Thoracic aorta (tissue), 2 donors: ENCODE results near the gene ARL15. TPM values are rescaled to one million over a fixed set of nuclear protein-coding genes. Genes with fewer than 3 reads are reported as not detected.

Experiments
- ATAC-seq: fragments of 150-250 bp; one replicate; pipeline ENCODE4 v1.8.0; 2017; ENCODE audit warnings: low read depth; ENCODE audit not compliant: insufficient number of reproducible peaks, low FRiP score
- DNase-seq: peaks from one replicate; pipeline ENCODE4 v3.0.0-alpha.2; 2020; ENCODE audit warnings: low spot score
- H3K27ac ChIP-seq, 2 donors: fragments of 200-600 bp; sonication (generic); 1 replicate in 1 of 2; 2 replicates in 1 of 2; pipeline ENCODE4 v1.5.1; 2016; ENCODE audit warnings: mild to moderate bottlenecking in 2 of 2, moderate library complexity in 2 of 2
- H3K27me3 ChIP-seq: fragments of 200-600 bp; sonication (generic); replicated peaks from 2 replicates; pipeline ENCODE4 v1.6.0; 2016; ENCODE audit warnings: mild to moderate bottlenecking; ENCODE audit not compliant: insufficient read depth
- H3K36me3 ChIP-seq: fragments of 200-600 bp; sonication (generic); one replicate; pipeline ENCODE4 v1.5.1; 2016
- H3K4me1 ChIP-seq, 2 donors: fragments of 200-600 bp; sonication (generic); 1 replicate in 1 of 2; 2 replicates in 1 of 2; pipeline versions ENCODE4 v1.5.1 to v1.6.0; 2016; ENCODE audit warnings: low read depth in 2 of 2, mild to moderate bottlenecking in 1 of 2; ENCODE audit not compliant: control insufficient read depth in 1 of 2
- H3K4me3 ChIP-seq: fragments of 200-600 bp; sonication (generic); 2 replicates; pipeline ENCODE4 v1.5.1; 2016; ENCODE audit warnings: mild to moderate bottlenecking
- H3K9me3 ChIP-seq: fragments of 200-600 bp; sonication (generic); 2 replicates; pipeline ENCODE4 v1.5.1; 2016
- CTCF ChIP-seq: fragments of 200-600 bp; sonication (generic); IDR thresholded peaks from one replicate; pipeline ENCODE4 v1.5.1; 2019; ENCODE audit warnings: antibody characterized with exemption
- total RNA-seq, 2 donors: library from RNA; depleted of rRNA; stranded (reverse); fragments of >200 nt; gene quantifications; one replicate each; pipeline versions ENCODE4 v1.1.0 to v1.2.3, GENCODE V29; 2016

Gene ARL15
- total RNA-seq, 2 donors from 2014 or later = 23.6 to 36.8 TPM

- H3K27me3 ChIP-seq = no peaks in the 10 kb centered on the region
- H3K4me1 ChIP-seq = no peaks in the 10 kb centered on the region
- no peak overlapping the region for H3K27ac ChIP-seq
- DNase-seq (no peak), ATAC-seq (no peak)
- H3K9me3 ChIP-seq = no peaks in the 10 kb centered on the region
- no peak for TF ChIP-seq CTCF
- no peaks in the 10 kb centered on the region for H3K36me3 ChIP-seq
- H3K4me3 ChIP-seq = no peak overlapping the region
These were observed 392.5 kb downstream of the ARL15 start for GRCh38 chr5:53917826-53918225.

DNA sequence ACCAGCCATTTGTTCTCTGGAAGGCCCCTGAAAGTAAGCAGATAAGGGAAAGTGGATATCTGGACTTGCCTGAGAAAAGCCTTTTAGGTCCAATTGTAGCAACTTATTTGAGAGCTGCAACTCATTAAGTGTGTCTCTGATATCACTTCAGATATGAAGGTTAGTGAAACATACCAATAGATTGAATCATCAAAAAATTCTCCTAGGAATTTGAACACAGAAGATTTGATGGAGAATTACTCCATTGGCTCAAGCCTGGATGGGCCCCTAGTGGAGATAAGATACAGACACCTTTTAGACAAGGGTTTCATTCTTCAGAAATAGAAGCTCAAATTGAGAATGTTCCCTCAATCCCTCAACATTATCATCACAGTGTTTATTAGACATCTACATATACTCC, 393.3 kb downstream of the ARL15 start:
- no peak for ATAC-seq
- Histone ChIP-seq H3K4me3 (no peak overlapping the region), H3K27me3 (no peaks in the 10 kb centered on the region), H3K9me3 (no peaks in the 10 kb centered on the region), H3K4me1 (no peaks in the 10 kb centered on the region), H3K36me3 (no peaks in the 10 kb centered on the region), H3K27ac (no peak overlapping the region)
- TF ChIP-seq CTCF = no peak
- no peak for DNase-seq

- ATAC-seq (no peak), DNase-seq (no peak)
- TF ChIP-seq CTCF = no peak
- H3K4me1 ChIP-seq = no peaks in the 10 kb centered on the region
- no peaks in the 10 kb centered on the region for H3K9me3 ChIP-seq
- H3K27me3 ChIP-seq = no peaks in the 10 kb centered on the region
- no peaks in the 10 kb centered on the region for H3K36me3 ChIP-seq
- H3K27ac ChIP-seq = no peak overlapping the region
- H3K4me3 ChIP-seq = no peak overlapping the region
These were observed 395.3 kb downstream of the ARL15 start for GRCh38 chr5:53915120-53915519.

DNA sequence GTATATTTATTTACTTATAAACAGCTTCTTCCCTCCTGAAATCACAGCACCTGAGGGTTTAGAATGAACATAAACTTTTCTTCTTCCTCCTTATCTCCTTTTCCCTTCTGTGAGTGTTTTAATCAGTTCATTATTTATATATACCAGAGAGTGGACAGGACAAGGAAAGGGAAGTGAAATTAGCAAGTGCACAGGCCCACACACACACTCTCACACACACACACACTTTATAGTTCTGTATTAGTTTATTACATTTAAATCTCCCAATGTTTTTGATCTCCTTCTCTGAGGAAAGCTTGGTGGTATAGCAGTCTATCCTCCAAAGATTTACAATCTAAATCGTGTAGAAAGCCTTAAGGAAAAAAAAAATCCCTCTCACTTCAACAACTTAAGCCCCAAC, 396.4 kb downstream of the ARL15 start:
- no peak overlapping the region for H3K4me3 ChIP-seq
- no peak overlapping the region for H3K27ac ChIP-seq
- DNase-seq = no peak
- H3K4me1 ChIP-seq = no peaks in the 10 kb centered on the region
- no peaks in the 10 kb centered on the region for H3K36me3 ChIP-seq
- no peak for TF ChIP-seq CTCF
- H3K27me3 ChIP-seq = no peaks in the 10 kb centered on the region
- ATAC-seq = no peak
- no peaks in the 10 kb centered on the region for H3K9me3 ChIP-seq

- H3K27ac ChIP-seq = no peak overlapping the region
- H3K9me3 ChIP-seq = no peaks in the 10 kb centered on the region
- no peaks in the 10 kb centered on the region for H3K4me1 ChIP-seq
- DNase-seq (no peak), ATAC-seq (no peak)
- no peaks in the 10 kb centered on the region for H3K27me3 ChIP-seq
- H3K4me3 ChIP-seq = no peak overlapping the region
- H3K36me3 ChIP-seq = no peaks in the 10 kb centered on the region
- no peak for TF ChIP-seq CTCF
These were observed 401.6 kb downstream of the ARL15 start for GRCh38 chr5:53908757-53909156.
